GM21528 (cell line): ENCODE data around the gene SMAD6.
"Not testable (repeated sequence)": the region's sequence is repeated elsewhere in the genome, so short reads cannot be mapped to it uniquely, and the experiment has no call there.

ENCODE experiments used
- ATAC-seq: cut with Tn5 transposase; IDR thresholded peaks from one replicate; pipeline ENCODE4 v1.9.1; 2021; ENCODE audit warnings: mild to moderate bottlenecking, moderate library complexity; ENCODE audit not compliant: unreplicated experiment, low FRiP score

SMAD6 gene

GRCh38 chr15:66753687-66754377 lies 51.8 kb downstream of the SMAD6 start:
- no peak for ATAC-seq

- no peak for ATAC-seq
Measured at GRCh38 chr15:66754789-66755188, 52.8 kb downstream of the SMAD6 start.

GRCh38 chr15:66755298-66756068 lies 53.4 kb downstream of the SMAD6 start:
- ATAC-seq: no peak

- no peak for ATAC-seq
Measured at GRCh38 chr15:66756295-66756694, 54.3 kb downstream of the SMAD6 start.

GRCh38 chr15:66757030-66757429 lies 55.0 kb downstream of the SMAD6 start:
- ATAC-seq: no peak

GRCh38 chr15:66757521-66757920 lies 55.5 kb downstream of the SMAD6 start:
- ATAC-seq: no peak

GRCh38 chr15:66758217-66758616 lies 56.2 kb downstream of the SMAD6 start:
- not testable (repeated sequence) for ATAC-seq

- no peak for ATAC-seq
Measured at GRCh38 chr15:66758844-66759243, 56.8 kb downstream of the SMAD6 start.

- ATAC-seq: no peak
Measured at GRCh38 chr15:66760097-66760967, 58.3 kb downstream of the SMAD6 start.

- ATAC-seq: no peak
Measured at GRCh38 chr15:66760968-66761725, 59.1 kb downstream of the SMAD6 start.

GRCh38 chr15:66761726-66762595 lies 59.9 kb downstream of the SMAD6 start:
- ATAC-seq: no peak

GRCh38 chr15:66763186-66764071 lies 61.4 kb downstream of the SMAD6 start:
- no peak for ATAC-seq

GRCh38 chr15:66764072-66764786 lies 62.2 kb downstream of the SMAD6 start:
- ATAC-seq: no peak

GRCh38 chr15:66765478-66766281 lies 63.6 kb downstream of the SMAD6 start:
- ATAC-seq: peak; percentile 62

GRCh38 chr15:66766282-66767230 lies 64.5 kb downstream of the SMAD6 start:
- ATAC-seq: no peak

- ATAC-seq: no peak
Measured at GRCh38 chr15:66767240-66767659, 65.2 kb downstream of the SMAD6 start.
